NCI-H510A (cell line): ENCODE data around the gene MAD1L1.
"Not testable (repeated sequence)": the region's sequence is repeated elsewhere in the genome, so short reads cannot be mapped to it uniquely, and the experiment has no call there.

Experiments used
- DNase-seq: peaks from one replicate; lab custom pipeline; 2025; lab: John Stamatoyannopoulos, UW

The MAD1L1 gene

GRCh38 chr7:2066251-2066919 is 166.4 kb downstream of the MAD1L1 start:
- DNase-seq: no peak

GRCh38 chr7:2065528-2065927 is 167.2 kb downstream of the MAD1L1 start:
- no peak for DNase-seq

- DNase-seq: no peak
These were observed 169.0 kb downstream of the MAD1L1 start for GRCh38 chr7:2063563-2064260.

GRCh38 chr7:2062648-2063047 is 170.1 kb downstream of the MAD1L1 start:
- no peak for DNase-seq

GRCh38 chr7:2060701-2061100 is 172.0 kb downstream of the MAD1L1 start:
- DNase-seq: no peak

- no peak for DNase-seq
These were observed 172.6 kb downstream of the MAD1L1 start for GRCh38 chr7:2059964-2060700.

- not testable (repeated sequence) for DNase-seq
These were observed 174.5 kb downstream of the MAD1L1 start for GRCh38 chr7:2058246-2058645.

- no peak for DNase-seq
These were observed 176.8 kb downstream of the MAD1L1 start for GRCh38 chr7:2055956-2056355.

DNA sequence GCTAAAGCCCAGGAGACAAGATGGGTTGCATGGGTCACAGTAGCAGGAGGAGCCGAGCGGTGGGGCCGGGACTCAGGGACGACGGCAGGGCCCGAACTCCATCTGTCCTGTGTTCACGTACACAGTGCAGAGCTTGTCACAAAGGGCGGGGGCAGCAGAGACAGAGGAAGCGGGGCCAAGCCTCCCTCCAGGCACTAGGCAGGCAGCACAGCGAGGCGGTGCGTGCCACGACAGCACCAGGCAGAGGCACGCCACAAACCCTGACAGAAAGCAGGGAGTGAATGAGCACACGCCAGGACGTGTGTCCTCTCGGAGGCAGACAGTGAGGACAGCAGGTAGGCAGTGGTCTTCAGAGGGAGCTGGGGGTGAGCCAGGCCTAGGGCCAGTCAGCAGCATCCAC is 177.8 kb downstream of the MAD1L1 start:
- DNase-seq: no peak

DNA sequence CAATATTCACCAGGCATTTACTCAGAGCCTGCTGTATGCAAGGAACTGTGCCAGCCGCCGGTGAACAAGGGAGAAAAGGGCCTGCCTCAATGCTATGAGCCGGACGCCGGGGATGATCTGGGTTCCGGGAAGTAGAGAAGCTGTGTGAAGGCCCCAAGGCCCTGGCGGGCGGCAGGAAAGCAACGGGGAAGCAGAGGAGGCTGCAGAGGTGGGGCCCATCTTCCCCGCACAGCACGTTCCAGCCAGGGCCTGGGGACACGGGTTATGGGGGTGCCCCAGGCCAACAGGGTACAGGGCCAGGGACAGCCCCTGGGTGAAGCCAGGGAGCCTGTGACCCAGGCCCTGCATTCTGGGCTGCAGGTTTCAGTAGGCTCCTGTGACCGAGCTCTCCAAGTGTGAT is 179.3 kb downstream of the MAD1L1 start:
- DNase-seq: no peak

DNA sequence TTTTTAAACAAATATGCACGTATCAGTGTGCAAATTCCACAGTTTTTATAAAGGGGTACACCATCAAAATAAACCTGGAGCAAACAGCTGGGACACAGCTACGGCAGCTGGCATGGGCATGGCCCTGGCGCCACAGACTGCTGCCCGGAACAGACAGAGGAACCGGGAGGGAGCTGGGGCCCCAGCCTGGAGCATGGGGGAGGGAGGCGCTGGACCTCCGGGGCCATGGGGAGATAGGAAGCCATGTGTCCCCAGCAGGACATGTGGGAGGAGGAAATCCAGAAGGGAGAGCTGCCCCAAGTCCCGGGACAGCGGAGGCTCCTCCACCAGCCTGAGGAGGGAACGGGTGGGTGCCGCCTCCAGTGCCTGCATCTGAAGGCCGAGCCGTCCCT is 180.1 kb downstream of the MAD1L1 start:
- DNase-seq: no peak

GRCh38 chr7:2051707-2052656 is 180.8 kb downstream of the MAD1L1 start:
- no peak for DNase-seq

- no peak for DNase-seq
These were observed 182.3 kb downstream of the MAD1L1 start for GRCh38 chr7:2050511-2050866.

DNA sequence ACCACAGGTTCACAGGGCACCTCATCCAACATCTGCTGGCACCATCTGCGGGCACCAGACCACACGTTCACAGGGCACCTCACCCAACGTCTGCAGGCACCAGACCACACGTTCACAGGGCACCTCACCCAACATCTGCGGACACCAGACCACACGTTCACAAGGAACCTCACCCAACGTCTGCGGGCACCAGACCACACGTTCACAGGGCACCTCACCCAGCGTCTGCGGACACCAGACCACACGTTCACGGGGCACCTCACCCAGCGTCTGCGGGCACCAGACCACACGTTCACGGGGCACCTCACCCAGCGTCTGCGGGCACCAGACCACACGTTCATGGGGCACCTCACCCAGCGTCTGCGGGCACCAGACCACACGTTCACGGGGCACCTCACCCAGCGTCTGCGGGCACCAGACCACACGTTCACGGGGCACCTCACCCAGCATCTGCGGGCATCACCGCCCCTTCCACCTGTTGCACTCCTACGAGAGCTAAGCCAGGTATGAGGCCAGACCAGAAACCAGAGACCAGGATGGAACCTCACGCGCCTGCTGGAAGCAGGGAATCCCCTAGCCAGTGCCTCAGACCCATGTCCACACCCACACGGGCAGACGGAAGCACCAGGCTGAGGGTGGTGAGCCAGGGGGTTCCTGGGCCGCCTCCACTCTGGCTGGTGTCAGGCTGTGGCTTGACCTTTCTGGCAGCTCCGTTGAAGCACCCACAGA is 182.8 kb downstream of the MAD1L1 start:
- no peak for DNase-seq

GRCh38 chr7:2049111-2049781 is 183.5 kb downstream of the MAD1L1 start:
- no peak for DNase-seq

- DNase-seq: no peak
These were observed 184.2 kb downstream of the MAD1L1 start for GRCh38 chr7:2048531-2048930.

- DNase-seq: no peak
These were observed 184.7 kb downstream of the MAD1L1 start for GRCh38 chr7:2048006-2048405.

GRCh38 chr7:2046581-2047565 is 185.9 kb downstream of the MAD1L1 start:
- no peak for DNase-seq

DNA sequence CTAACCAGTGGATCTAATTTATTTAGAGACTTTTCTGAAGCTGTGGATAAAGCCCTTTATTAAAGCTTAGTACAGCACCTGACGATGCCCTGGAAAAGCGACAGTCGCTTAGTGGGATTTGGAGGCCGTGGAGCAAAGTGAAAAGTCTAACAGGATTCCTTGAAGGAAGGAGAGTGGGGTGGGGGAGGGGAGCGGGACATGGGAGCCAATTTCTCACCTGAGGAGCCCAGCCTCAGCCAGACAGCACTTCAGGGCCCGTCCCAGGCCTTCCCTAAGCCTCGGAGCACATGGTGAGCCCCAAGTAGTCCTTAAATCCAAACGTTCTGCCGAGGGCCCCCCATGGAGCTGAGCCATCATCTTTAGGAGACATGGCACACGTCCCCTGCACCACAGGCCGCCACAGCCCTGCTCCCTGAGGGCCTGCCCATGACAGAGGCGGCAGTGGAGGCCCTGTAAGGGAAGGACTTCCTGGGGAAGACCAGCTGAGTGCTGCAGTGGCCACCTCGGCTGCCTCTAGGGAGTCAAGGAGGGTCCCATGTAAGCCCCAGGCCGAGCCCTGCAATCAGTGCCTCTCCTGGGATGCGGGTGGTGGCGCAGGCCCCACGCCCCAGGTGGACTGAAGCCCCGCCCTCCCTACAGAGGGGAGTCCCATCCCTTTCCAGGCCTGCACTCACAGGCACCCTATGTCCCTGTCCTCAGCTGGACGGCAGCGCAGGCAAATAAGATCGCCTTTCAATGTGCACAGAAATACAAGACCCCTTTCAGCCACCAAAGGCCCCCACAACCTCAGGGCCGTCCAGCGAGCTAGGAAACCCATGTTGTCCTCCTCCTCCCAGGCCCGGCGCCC is 187.0 kb downstream of the MAD1L1 start:
- DNase-seq: no peak
